Stimulated activated naive B cell treated with anti-CD40 and anti-IgM and Interleukin-4, amounts not matched to agents 10 μg/mL and 1 μg/mL and 100 μg/mL, for 72 hours (primary cell): ENCODE data around the gene CDHR1.
A peak's percentile ranks its signal among the peaks of the same experiment; 100 is the strongest.

Experiments used
- ATAC-seq, 2 donors: fragments of 150-1000 bp; cut with Tn5 transposase; replicated peaks; 2 replicates each; pipeline ENCODE4 v1.10.0; 2021; ENCODE audit warnings: moderate library complexity in 1 of 2
- DNase-seq: peaks from one replicate; pipeline ENCODE4 v3.0.0; 2021
- H3K27ac Mint-ChIP-seq: one replicate; pipeline ENCODE4 v1.8.0; 2022; ENCODE audit warnings: mild to moderate bottlenecking, mixed read lengths
- H3K27me3 Mint-ChIP-seq, 2 donors: one replicate each; pipeline ENCODE4 v1.8.0; 2022; ENCODE audit warnings: mixed read lengths in 2 of 2
- H3K36me3 Mint-ChIP-seq, 2 donors: one replicate each; pipeline ENCODE4 v1.8.0; 2022; ENCODE audit warnings: mixed read lengths in 2 of 2, mild to moderate bottlenecking in 1 of 2
- H3K4me1 Mint-ChIP-seq, 2 donors: one replicate each; pipeline ENCODE4 v1.8.0; 2022; ENCODE audit warnings: mixed read lengths in 2 of 2, mild to moderate bottlenecking in 1 of 2
- H3K4me3 Mint-ChIP-seq, 2 donors: one replicate each; pipeline ENCODE4 v1.8.0; 2022; ENCODE audit warnings: mild to moderate bottlenecking in 2 of 2, mixed read lengths in 2 of 2, moderate library complexity in 1 of 2
- H3K9me3 Mint-ChIP-seq, 2 donors: one replicate each; pipeline ENCODE4 v1.8.0; 2022; ENCODE audit warnings: mixed read lengths in 2 of 2, mild to moderate bottlenecking in 1 of 2

Gene CDHR1

GRCh38 chr10:84262190-84262956 is 68.0 kb downstream of the CDHR1 start:
- Mint-ChIP-seq H3K27me3 (peaks cover 45 to 59% of the 10 kb centered on the region in 2 donors), H3K27ac (no peak overlapping the region), H3K4me3 (no peak overlapping the region), H3K9me3 (no peaks in the 10 kb centered on the region), H3K36me3 (no peaks in the 10 kb centered on the region), H3K4me1 (peaks cover 5 to 6% of the 10 kb centered on the region in 2 donors)
- ATAC-seq (no peak), DNase-seq (no peak)

GRCh38 chr10:84263716-84264115 is 69.4 kb downstream of the CDHR1 start:
- Mint-ChIP-seq H3K4me3 (no peak overlapping the region), H3K27ac (no peak overlapping the region)

DNA sequence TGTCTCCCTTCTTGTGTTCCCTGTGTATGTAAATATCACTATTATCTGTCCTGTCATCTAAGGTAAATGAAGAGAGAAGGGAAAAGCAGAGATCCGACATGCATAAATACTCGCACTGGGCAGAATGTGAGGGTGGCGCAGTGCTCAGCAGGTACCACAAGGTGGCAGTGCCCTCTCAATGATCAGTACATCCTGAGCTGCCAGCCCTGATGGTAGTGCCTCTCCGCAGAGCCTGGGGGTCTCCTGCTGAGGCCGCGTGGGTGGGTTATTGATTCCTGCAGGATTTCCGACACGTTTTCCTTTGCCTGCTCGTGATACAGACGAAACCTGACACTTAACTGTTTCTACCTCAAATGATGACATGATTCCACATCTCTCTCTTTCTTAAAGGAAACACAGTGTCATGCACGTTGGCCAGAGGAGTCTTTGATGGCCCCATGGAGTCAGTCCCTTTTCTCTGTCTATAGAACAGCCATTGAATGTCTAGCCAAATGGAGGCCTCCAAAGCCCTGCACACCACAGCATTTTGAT is 70.3 kb downstream of the CDHR1 start:
- no peak overlapping the region for H3K4me3 Mint-ChIP-seq
- peaks cover 43 to 56% of the 10 kb centered on the region in 2 donors for H3K27me3 Mint-ChIP-seq
- peaks cover 5 to 6% of the 10 kb centered on the region in 2 donors for H3K4me1 Mint-ChIP-seq
- no peaks in the 10 kb centered on the region for H3K9me3 Mint-ChIP-seq
- DNase-seq (peak; percentile 38), ATAC-seq (peak; percentile 92 to 93)
- H3K27ac Mint-ChIP-seq = no peak overlapping the region
- H3K36me3 Mint-ChIP-seq = no peaks in the 10 kb centered on the region

More at GRCh38 chr10:84263716-84264115, 69.4 kb downstream of the CDHR1 start:
- peaks cover 5 to 6% of the 10 kb centered on the region in 2 donors for H3K4me1 Mint-ChIP-seq
- DNase-seq (no peak), ATAC-seq (no peak)
- peaks cover 47 to 56% of the 10 kb centered on the region in 2 donors for H3K27me3 Mint-ChIP-seq
- H3K36me3 Mint-ChIP-seq = no peaks in the 10 kb centered on the region
- H3K9me3 Mint-ChIP-seq = no peaks in the 10 kb centered on the region

GRCh38 chr10:84265418-84265817 is 71.1 kb downstream of the CDHR1 start:
- no peak for DNase-seq
- H3K9me3 Mint-ChIP-seq = no peaks in the 10 kb centered on the region
- H3K4me1 Mint-ChIP-seq = peaks cover 5 to 6% of the 10 kb centered on the region in 2 donors
- no peak overlapping the region for H3K4me3 Mint-ChIP-seq
- no peaks in the 10 kb centered on the region for H3K36me3 Mint-ChIP-seq
- H3K27ac Mint-ChIP-seq = no peak overlapping the region
- ATAC-seq = no peak
- peaks cover 44 to 52% of the 10 kb centered on the region in 2 donors for H3K27me3 Mint-ChIP-seq

GRCh38 chr10:84267503-84268126 is 73.3 kb downstream of the CDHR1 start:
- ATAC-seq = peak; percentile 65 to 73
- no peaks in the 10 kb centered on the region for H3K36me3 Mint-ChIP-seq
- DNase-seq = peak; percentile 22
- no peaks in the 10 kb centered on the region for H3K9me3 Mint-ChIP-seq
- peaks cover 5 to 6% of the 10 kb centered on the region in 2 donors for H3K4me1 Mint-ChIP-seq
- no peak overlapping the region for H3K27ac Mint-ChIP-seq
- no peak overlapping the region for H3K4me3 Mint-ChIP-seq
- H3K27me3 Mint-ChIP-seq = peaks cover 44% of the 10 kb centered on the region in 2 donors

DNA sequence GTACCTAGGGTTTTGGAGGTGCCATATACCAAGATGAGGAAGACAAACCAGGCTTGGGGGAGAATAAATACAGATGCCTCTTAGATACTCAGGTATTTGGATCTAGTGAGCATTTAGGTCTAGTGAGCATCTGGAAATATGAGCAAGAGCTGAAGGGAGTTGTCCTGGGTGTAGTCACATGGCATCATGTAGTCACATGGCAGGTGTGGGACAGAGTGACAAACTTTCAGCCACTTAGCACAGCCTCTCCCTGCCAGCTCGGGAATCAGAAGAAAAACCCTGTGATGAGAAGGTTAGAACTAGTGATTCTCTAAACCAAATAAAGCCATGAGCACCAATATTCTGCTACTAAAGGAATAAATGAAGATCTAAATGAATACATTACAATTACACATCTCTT is 74.8 kb downstream of the CDHR1 start:
- Mint-ChIP-seq H3K27ac (no peak overlapping the region), H3K36me3 (no peaks in the 10 kb centered on the region), H3K4me3 (no peak overlapping the region), H3K9me3 (no peaks in the 10 kb centered on the region), H3K27me3 (peaks cover 32% of the 10 kb centered on the region in 2 donors), H3K4me1 (peaks cover 5 to 6% of the 10 kb centered on the region in 2 donors)
- DNase-seq (no peak), ATAC-seq (no peak)
